Measurements from ENCODE around the gene UQCRH.

- TF ChIP-seq TEAD4 (CRISPR knock-in tag; IDR thresholded peaks at IDR 0.05) (no peak), IRF1 (CRISPR knock-in tag; IDR thresholded peaks at IDR 0.05) (no peak), SMAD4 (CRISPR knock-in tag; IDR thresholded peaks at IDR 0.05) (no peak), USF2 (CRISPR knock-in tag; IDR thresholded peaks at IDR 0.05) (no peak), ZNF138 (CRISPR knock-in tag; conservative IDR thresholded peaks at IDR 0.05) (no peak), RELA (CRISPR knock-in tag; IDR thresholded peaks at IDR 0.05; ENCODE audit: borderline replicate concordance) (no peak), ZBTB43 (CRISPR knock-in tag; IDR thresholded peaks at IDR 0.05) (no peak), CREB1 (CRISPR knock-in tag; IDR thresholded peaks at IDR 0.05) (no peak)
- TF ChIP-seq, protein P1, sequence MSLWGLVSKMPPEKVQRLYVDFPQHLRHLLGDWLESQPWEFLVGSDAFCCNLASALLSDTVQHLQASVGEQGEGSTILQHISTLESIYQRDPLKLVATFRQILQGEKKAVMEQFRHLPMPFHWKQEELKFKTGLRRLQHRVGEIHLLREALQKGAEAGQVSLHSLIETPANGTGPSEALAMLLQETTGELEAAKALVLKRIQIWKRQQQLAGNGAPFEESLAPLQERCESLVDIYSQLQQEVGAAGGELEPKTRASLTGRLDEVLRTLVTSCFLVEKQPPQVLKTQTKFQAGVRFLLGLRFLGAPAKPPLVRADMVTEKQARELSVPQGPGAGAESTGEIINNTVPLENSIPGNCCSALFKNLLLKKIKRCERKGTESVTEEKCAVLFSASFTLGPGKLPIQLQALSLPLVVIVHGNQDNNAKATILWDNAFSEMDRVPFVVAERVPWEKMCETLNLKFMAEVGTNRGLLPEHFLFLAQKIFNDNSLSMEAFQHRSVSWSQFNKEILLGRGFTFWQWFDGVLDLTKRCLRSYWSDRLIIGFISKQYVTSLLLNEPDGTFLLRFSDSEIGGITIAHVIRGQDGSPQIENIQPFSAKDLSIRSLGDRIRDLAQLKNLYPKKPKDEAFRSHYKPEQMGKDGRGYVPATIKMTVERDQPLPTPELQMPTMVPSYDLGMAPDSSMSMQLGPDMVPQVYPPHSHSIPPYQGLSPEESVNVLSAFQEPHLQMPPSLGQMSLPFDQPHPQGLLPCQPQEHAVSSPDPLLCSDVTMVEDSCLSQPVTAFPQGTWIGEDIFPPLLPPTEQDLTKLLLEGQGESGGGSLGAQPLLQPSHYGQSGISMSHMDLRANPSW (CRISPR knock-in tag; conservative IDR thresholded peaks at IDR 0.05; ENCODE audit: low read depth) = no peak
- TF ChIP-seq, protein P2, sequence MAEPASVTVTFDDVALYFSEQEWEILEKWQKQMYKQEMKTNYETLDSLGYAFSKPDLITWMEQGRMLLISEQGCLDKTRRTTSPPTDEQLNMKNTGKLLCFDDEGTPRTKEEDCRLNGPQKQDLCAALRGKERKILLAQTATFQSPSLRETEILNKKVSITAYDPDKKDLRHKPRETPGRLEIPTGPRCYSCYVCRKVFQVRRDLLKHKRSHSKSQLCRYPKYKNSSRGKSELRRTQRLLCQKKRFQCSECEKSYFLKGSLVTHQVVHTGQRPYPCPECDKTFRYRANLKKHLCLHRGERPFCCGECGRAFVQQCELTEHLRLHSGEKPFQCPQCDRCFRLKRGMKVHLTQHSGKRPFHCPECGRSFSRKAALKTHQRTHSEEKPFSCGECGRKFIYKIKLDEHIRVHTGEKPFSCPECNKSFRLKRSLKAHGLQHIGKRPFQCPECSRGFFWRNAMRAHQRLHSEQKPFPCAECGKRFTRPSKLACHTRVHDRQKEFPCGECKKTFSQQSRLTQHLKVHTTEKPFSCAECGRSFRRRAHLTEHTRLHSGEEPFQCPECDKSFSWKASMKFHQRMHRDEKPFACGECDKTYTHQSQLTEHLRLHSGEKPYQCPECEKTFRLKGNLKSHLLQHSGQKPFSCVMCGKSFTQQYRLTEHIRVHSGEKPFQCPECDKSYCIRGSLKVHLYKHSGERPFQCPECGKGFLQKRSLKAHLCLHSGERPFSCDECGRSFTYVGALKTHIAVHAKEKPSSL (CRISPR knock-in tag; conservative IDR thresholded peaks at IDR 0.05) = no peak
- TF ChIP-seq, protein P3, sequence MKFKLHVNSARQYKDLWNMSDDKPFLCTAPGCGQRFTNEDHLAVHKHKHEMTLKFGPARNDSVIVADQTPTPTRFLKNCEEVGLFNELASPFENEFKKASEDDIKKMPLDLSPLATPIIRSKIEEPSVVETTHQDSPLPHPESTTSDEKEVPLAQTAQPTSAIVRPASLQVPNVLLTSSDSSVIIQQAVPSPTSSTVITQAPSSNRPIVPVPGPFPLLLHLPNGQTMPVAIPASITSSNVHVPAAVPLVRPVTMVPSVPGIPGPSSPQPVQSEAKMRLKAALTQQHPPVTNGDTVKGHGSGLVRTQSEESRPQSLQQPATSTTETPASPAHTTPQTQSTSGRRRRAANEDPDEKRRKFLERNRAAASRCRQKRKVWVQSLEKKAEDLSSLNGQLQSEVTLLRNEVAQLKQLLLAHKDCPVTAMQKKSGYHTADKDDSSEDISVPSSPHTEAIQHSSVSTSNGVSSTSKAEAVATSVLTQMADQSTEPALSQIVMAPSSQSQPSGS (CRISPR knock-in tag; IDR thresholded peaks at IDR 0.05; ENCODE audit: borderline replicate concordance, low read depth) = no peak
- TF ChIP-seq, protein P4, sequence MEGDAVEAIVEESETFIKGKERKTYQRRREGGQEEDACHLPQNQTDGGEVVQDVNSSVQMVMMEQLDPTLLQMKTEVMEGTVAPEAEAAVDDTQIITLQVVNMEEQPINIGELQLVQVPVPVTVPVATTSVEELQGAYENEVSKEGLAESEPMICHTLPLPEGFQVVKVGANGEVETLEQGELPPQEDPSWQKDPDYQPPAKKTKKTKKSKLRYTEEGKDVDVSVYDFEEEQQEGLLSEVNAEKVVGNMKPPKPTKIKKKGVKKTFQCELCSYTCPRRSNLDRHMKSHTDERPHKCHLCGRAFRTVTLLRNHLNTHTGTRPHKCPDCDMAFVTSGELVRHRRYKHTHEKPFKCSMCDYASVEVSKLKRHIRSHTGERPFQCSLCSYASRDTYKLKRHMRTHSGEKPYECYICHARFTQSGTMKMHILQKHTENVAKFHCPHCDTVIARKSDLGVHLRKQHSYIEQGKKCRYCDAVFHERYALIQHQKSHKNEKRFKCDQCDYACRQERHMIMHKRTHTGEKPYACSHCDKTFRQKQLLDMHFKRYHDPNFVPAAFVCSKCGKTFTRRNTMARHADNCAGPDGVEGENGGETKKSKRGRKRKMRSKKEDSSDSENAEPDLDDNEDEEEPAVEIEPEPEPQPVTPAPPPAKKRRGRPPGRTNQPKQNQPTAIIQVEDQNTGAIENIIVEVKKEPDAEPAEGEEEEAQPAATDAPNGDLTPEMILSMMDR (IDR thresholded peaks at IDR 0.05) = no peak
These were observed 14.4 kb upstream of the UQCRH start for GRCh38 chr1:46289134-46289494.
